Measurements from ENCODE around the gene EDA2R.
A peak's percentile ranks its signal among the peaks of the same experiment; 100 is the strongest.

Gene EDA2R

GRCh38 chrX:66638591-66639500 lies at the start of gene EDA2R:
EDA2R (minus strand) TSS chrX:66639078; CDS start chrX:66616020, 23,058 bp downstream.
- peak; percentile 93 for DNase-seq (ENCODE audit: low read depth)

GRCh38 chrX:66684196-66684595 lies 45.3 kb upstream of the EDA2R start:
- DNase-seq (ENCODE audit: low read depth): no peak

- peak; percentile 51 for DNase-seq (ENCODE audit: low read depth)
These were observed 41.6 kb upstream of the EDA2R start for GRCh38 chrX:66680451-66680850.

GRCh38 chrX:66677430-66677829 lies 38.6 kb upstream of the EDA2R start:
- peak; percentile 77 for DNase-seq (ENCODE audit: low read depth)

- DNase-seq (ENCODE audit: low read depth): peak; percentile 90
These were observed 38.1 kb upstream of the EDA2R start for GRCh38 chrX:66676990-66677389.

- DNase-seq (ENCODE audit: low read depth): peak; percentile 74
These were observed 37.5 kb upstream of the EDA2R start for GRCh38 chrX:66676413-66676812.

GRCh38 chrX:66675541-66675940 lies 36.7 kb upstream of the EDA2R start:
- DNase-seq (ENCODE audit: low read depth): peak; percentile 54

- DNase-seq (ENCODE audit: low read depth): no peak
These were observed 35.6 kb upstream of the EDA2R start for GRCh38 chrX:66674506-66674905.

GRCh38 chrX:66672106-66672505 lies 33.2 kb upstream of the EDA2R start:
- DNase-seq (ENCODE audit: low read depth): peak; percentile 42

GRCh38 chrX:66654411-66654810 lies 15.5 kb upstream of the EDA2R start:
- DNase-seq (ENCODE audit: low read depth): no peak

- DNase-seq (ENCODE audit: low read depth): peak; percentile 81
These were observed 3.5 kb downstream of the EDA2R start for GRCh38 chrX:66635360-66635759.

- DNase-seq (ENCODE audit: low read depth): peak; percentile 35
These were observed 4.6 kb downstream of the EDA2R start for GRCh38 chrX:66634272-66634671.

- DNase-seq (ENCODE audit: low read depth): peak; percentile 80
These were observed 5.3 kb downstream of the EDA2R start for GRCh38 chrX:66633541-66633940.

- peak; percentile 51 for DNase-seq (ENCODE audit: low read depth)
These were observed 5.9 kb downstream of the EDA2R start for GRCh38 chrX:66632981-66633380.

- DNase-seq (ENCODE audit: low read depth): peak; percentile 39
These were observed 6.4 kb downstream of the EDA2R start for GRCh38 chrX:66632473-66632872.

- DNase-seq (ENCODE audit: low read depth): no peak
These were observed 13.4 kb downstream of the EDA2R start for GRCh38 chrX:66625525-66625924.

- DNase-seq (ENCODE audit: low read depth): peak; percentile 44
These were observed 16.7 kb downstream of the EDA2R start for GRCh38 chrX:66622209-66622608.

- DNase-seq (ENCODE audit: low read depth): no peak
These were observed 21.9 kb downstream of the EDA2R start for GRCh38 chrX:66616944-66617343.

- DNase-seq (ENCODE audit: low read depth): no peak
These were observed 36.4 kb downstream of the EDA2R start for GRCh38 chrX:66602381-66602938.

- DNase-seq (ENCODE audit: low read depth): no peak
These were observed 37.4 kb downstream of the EDA2R start for GRCh38 chrX:66601522-66601921.

- no peak for DNase-seq (ENCODE audit: low read depth)
These were observed 59.7 kb downstream of the EDA2R start for GRCh38 chrX:66579219-66579618.

GRCh38 chrX:66553973-66554372 lies 84.9 kb downstream of the EDA2R start:
- DNase-seq (ENCODE audit: low read depth): no peak

GRCh38 chrX:66547847-66548369 lies 91.0 kb downstream of the EDA2R start:
- no peak for DNase-seq (ENCODE audit: low read depth)

Data from iris pigment epithelial cell (primary cell).